ENCODE results near the gene NFATC2. TPM values are rescaled to one million over a fixed set of nuclear protein-coding genes. Genes with fewer than 3 reads are reported as not detected.
"Not testable (repeated sequence)": the region's sequence is repeated elsewhere in the genome, so short reads cannot be mapped to it uniquely, and the experiment has no call there.

NFATC2 gene
- total RNA-seq, 1 donor from 2014 or later, result 4.8 TPM

DNA sequence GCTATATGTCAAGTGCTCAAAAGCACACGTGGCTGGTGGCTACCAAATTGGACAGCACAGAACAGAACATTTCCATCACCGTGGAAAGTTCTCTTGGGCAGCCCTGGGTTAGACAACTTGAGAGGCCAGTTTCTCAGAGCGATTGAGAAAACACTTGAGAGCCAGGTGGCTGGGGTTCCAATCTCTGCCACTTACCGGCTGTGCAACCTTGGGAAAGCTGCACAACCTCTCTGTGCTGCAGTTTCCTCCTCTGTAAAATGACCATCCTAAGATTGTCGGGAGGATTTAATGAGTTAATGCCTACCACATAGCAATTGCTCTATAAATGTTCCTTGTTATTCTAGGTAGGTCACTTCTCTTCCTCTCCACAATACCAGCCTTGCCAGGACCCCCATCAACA, 25.1 kb upstream of the NFATC2 start:
- DNase-seq, result no peak

DNA sequence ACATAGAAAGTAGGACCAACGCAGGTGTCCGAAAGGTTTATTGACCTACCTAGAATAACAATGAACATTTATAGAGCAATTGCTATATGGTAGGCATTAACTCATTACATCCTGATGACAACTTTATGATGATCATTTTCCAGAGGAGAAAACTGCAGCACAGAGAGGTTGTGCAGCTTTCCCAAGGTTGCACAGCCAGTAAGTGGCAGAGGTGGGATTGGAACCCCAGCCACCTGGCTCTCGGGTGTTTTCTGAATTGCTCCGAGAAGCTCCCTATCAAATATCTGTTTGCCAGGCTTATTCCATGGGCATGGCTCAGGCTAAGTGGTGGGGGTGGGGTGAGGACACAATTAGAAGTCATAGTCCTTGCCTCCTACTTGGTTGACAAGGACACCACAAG, 24.1 kb upstream of the NFATC2 start:
- no peak for DNase-seq

DNA sequence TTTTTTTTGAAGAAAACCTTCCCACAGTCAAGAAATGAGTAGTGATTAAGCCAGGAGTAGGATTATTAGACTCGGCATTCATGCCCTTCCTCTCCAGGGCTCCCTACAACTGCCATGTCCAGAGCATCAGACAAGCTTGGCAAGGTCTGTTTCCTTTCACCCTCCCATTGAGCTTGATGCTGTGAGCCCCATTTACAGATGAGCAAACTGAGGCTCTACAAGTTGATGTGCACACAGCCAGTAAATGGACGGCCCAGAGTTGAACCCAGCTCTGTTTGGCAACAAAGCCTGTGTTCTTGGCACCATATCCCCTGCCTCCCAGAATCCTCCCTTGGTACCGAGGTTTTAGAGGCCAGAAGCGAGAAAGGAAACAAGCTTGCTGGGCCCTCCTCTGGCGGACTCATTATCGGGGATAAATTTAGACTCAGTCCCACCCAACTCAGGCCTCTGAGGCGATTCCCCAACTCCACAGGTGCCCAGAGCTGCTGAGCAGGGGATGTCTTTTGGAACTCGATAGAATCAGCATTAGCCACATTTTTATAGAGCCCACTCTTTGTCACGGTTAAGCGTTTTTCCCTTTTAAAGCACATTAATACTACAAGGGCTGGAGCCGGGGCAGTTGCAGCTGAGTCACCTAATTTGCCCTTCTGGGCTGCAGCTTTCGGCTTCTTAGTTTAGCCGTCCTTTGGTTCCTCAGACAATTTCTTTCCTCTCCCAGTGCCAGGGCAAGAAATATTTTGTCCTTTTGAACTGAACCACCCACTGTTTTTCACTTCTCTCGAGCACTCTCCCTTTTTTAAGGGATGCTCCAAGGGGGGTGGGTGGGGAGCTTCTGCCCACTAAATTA, 23.0 kb upstream of the NFATC2 start:
- DNase-seq, result no peak

DNA sequence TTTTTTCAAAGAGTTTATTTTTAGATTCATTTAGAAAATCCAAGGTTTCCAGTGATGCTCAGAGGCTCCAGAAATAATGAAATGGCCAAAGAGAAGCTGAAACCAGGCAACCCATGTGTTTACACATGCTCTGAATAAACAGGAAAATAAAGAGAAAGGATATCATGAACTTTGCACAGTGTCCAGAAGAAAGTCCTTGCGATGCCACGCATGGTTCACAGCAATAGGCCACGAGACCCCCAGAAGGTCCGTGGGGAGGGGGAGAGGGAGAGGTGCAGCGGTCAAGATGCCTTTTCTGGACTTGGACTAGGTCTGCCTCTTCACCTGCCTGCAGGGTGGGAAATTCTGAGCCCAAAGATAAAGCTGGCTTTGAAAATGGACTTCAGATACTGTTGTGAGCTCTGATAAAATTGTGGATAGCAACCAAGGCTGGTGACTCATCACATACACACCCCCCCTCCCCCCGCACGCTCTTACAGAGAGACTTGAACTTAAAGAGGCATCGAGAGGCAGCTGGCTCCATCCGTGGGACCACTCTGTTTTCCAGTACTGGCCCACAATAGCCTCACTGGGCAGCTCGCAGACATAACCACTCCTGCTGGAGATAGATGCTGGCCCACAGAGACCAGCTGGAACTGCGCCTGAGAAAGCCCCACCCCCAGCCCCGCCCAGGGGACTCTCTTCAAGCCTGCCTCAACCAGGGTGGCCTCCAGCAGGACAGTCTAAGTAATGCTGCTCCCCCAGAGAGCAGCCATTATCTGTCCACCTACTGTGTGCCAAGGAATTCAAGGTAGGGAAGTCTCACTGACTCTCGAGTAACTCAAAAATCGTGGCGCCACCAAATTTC, 21.2 kb upstream of the NFATC2 start:
- DNase-seq, result peak; percentile 91

DNA sequence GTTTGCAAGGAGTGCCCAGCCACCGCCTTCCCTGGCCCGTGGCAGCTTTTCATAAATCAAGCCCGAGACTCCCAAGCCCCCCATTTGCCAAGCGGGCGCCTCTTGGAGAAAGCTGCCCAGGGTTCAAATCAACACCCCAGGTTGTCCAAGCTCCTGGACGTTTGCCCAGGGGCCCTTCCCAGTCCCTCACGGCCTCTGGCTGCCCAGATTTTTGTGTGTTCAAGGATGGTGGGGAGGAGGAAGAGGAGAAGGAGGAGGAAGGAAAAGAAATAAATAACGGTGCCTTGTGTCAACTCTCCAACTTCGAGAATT, 20.6 kb upstream of the NFATC2 start:
- DNase-seq, result no peak

DNA sequence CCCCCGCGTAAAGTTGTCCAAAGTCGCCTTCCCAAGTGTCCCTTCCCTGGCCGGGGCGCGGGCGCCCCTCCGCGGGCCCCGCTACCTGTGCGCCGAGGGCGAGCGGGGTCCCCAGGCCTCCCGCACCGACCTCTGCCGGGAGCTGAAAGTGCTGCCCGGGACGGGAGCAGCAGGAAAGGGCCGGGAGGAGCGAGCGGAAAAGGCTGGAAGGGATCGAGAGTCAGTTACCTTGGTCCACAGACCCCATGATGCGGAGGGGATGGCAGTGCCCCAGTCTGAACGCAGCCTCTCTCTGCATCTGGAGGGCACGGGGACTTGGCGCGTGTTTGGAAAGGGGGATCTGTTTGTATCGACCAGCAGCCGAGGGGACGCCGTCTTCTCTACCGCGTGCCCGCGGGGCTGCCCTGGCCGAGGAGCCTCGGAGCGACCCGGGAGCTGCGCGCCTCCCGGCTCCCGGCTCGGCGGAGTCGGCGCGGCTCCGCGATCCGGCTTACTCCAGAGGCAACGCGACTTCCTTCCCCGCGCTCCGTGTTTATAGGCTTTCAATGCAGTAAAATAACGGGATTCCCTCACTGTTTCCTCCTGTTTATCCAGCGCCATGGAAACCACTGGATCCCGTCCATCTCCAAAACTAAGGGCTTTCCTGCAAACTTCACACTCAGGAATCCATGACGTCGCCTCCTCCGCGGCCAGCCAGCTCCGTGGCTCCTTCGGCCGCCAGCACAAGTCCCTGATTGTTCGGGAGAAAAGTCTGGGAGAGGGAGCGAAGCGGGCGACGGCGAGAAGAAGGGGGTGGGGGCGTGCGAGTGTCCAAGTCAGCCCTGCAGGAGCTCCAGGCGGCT, 20.0 kb upstream of the NFATC2 start:
- peak; percentile 98 for DNase-seq

DNA sequence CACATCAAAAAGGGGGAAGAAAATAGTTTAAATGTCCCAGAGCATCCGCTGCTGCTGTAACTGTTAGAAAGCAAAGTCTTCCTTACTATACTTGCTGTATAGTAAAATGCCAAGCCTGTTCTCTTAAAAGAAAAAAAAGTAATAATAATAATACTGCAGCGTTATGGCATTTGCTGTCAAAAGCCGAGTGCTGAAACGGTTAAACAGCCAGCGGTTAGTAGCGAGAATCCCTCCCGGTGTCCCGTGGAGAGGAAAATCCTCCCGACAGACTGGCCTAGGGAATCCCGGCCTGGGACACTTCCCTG, 19.5 kb upstream of the NFATC2 start:
- DNase-seq, result no peak

DNA sequence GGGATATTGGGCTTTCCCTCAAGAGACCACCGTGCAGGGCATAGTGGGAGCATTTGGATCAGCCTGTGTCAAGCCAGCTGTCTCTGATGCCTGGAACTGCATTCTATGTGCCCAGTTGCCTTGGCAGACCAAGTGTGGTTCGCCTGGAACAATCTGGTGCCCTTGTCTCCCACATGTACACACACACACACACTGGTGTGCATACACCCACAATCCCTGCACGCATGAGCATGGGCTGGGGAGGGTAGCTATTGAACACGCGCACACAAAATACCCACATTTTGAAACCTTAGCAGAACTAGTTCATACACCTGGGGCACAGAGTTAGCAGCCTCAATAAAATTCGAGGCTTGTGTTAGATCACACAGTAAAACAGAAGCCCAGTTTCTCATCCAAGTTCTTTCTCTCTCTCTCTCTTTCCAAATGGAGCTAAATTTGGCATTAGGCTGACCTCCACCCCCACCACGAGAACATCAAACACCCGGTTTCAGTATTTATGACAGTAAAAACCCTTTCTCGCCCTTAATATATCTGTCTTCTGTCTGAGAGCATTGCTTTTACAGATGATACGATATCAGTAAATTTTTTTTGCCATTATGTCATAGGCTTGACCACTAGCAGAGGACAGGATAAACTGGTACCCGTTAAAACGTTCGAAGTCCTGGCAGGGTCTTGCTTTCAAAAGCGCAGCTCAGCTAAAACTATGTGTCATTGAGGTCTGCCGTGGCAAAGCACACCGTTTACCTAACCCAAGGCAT, 18.2 kb upstream of the NFATC2 start:
- peak; percentile 19 for DNase-seq

DNA sequence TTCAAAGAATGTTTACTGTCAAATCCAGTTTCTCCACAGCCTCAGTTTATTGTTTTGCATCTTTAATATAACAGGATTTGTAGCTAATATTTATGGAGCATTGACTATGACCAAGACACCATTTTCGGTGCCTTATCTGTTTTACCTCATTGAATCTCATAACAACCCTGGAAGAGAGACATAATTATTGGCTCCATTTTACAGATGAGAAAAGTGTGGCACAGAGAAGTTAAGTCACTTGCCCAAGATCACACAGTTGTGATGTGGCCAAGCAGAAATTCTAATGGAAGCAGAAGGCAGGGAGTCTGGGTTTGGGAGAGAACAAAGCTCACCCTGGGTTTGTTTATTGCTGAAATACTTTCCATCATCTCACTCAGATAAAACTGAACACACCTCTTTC, 17.5 kb upstream of the NFATC2 start:
- no peak for DNase-seq

DNA sequence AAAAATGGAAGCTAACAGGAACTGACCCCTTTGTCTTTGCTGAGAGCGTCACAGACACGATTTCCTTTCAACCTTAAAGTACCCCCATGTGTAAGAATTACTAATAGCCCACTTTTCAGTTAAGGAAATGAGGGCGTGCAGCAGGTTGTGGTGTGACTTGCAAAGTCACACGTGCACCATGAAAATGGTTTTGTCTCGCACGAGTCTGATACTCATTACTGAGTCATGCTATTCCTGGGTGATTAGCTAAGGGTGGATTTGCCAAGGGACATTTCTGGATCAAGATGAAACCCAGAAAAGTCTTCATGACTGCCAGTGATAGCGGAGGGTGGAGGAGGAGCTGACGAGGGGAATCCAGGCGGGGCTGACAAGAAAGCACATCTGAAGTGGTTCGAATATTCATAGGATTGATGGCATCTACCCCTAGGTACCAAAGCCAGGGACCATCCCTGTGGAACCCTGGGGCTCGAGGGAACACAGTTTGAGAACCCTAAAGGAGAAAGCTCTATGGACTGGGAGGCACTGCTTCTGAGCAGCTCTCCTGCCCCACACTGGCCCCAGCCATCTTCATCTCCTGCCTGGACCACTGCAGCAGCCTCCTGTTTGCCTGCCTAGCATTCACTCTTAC, 12.1 kb upstream of the NFATC2 start:
- peak; percentile 88 for DNase-seq

DNA sequence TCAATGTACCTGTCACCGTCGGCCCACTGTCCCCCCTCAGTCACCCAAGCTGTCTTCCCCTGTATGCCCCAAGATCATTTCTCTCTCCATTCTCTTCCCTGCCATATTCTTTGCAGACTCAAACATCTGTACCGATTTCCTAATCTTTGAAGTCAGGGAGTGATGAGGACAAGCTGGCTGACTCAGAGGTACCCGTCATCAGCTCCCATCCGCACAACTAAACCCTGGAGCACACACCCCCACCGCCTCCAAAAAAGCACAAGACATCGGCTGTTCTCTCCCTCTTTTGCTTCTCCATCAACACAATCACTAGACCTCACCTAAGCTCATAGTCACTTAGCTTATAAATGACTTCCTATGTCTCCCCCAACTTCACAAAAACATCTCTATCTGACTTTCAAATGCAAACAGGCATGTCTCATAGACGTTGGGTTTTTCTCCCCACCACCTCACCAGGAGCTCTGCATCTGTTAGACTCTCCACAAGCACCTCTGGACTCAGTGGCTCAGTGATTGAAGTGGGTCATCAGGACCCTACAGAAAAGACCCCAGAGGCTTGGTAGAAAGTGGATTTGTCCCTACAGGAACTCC, 11.5 kb upstream of the NFATC2 start:
- peak; percentile 39 for DNase-seq

DNA sequence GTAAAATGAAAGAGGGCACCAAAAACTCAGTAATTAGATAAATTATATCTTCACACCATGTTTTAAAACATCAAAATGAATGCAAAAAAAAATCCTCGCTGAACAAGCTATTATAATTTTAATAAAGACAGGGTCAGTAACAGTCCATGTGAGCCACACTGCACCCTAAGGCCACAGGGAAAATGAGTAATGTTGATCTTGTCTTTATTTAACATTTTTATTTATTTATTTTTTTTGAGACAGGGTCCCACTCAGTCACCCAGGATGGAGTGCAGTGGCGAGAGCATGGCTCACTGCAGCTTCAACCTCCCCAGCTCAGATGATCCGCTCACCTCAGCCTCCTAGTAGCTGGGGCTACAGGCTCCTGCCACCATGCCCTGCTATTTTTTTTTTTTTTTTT, 8.7 kb upstream of the NFATC2 start:
- DNase-seq, result no peak

DNA sequence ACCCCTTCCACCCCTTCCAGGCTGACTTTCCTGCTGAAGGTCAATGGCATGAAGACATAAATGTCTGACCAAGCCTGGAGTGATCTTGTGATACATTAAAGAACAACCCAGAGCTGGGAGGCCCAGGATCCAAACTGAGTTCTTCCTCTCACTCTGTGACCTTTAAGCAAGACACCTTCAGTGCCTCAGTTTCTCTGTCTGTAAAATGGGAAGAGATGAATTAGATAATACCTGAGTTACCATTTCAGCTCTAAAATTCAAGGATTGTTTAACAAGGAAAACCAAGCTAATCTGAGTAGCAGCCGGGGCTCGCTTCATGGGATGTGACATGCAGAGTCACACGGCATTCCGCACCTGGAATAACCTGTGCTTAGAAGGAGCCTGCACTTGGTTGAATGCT, 7.0 kb upstream of the NFATC2 start:
- no peak for DNase-seq

DNA sequence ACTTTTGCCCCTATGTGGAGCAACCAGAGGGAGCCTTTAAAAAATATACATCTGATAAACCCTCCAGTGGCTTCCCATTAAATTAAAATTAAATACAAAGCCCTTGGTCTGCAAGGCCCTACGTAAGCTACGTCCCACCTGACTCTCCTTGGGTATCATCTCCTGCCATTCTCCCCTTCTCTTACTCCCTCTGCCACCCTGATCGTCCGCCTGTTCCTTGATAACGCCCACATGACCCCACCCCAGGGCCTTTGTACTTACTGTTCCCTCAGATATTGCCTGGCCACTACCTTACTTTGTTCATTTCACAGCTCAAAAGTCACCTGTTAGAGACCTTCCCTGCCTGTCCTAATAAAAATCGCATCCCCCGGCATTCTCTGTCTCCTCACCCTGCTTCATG, 5.4 kb upstream of the NFATC2 start:
- no peak for DNase-seq

DNA sequence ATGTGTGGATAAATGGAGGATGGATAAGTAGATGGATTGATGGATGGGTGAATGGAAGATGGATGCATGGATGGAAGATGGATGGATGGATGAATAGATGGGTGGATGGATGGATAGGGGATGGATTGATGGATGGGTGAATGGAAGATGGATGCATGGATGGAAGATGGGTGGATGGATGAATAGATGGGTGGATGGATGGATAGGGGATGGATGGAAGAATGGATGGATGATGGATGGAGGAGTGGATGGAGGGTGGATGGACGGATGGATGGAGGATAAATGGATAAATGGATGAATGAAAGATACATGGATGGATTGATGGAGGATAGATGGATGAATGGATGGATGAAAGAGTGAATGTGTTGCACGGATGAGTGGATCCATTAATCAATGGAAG, 3.0 kb upstream of the NFATC2 start:
- no peak for DNase-seq

DNA sequence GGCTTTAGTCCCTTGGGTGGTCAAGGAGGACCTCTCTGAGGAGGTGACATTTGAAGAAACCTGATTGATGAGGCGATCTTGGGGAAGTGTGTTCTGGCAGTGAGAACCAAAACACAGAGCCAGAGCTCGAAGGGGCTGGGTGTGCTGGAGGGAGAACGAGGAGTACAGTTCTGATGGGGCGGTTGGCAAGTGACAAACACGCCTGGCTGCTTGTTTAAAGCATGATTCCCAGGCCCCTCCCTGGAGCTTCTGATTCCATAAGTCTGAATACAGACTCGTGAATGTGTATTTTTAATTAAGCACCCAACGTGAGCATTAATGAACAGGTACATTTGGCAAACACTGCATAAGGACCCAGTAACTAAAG, 886 bp upstream of the NFATC2 start:
- DNase-seq, result no peak

DNA sequence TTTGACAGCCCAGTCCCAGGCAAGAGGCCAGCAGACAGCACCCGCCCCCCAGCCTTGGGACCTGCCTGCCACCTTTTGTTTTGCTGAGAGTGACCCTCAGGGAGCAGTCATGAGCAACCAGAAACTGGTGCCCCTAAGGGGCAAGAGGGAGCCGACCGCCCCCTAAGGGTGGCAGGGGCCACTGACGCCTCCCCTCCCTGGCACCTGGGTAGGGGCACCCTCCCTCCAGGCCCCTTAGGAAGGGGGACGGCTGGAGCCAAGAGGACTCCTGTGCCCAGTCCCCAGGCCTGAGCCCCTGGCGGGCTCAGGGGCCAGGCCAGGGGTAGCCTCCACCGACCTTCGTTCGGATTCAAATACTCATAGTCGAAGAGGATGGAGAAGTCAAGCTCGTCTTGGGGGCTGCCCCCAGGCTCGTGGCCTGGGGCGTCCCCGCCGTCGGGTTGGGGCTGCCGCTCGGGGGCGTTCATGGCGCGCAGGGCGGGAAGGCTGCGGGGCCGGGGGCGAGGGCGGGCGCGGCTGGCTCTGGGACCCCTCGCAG, 417 bp downstream of the NFATC2 start:
- DNase-seq, result peak; percentile 57

DNA sequence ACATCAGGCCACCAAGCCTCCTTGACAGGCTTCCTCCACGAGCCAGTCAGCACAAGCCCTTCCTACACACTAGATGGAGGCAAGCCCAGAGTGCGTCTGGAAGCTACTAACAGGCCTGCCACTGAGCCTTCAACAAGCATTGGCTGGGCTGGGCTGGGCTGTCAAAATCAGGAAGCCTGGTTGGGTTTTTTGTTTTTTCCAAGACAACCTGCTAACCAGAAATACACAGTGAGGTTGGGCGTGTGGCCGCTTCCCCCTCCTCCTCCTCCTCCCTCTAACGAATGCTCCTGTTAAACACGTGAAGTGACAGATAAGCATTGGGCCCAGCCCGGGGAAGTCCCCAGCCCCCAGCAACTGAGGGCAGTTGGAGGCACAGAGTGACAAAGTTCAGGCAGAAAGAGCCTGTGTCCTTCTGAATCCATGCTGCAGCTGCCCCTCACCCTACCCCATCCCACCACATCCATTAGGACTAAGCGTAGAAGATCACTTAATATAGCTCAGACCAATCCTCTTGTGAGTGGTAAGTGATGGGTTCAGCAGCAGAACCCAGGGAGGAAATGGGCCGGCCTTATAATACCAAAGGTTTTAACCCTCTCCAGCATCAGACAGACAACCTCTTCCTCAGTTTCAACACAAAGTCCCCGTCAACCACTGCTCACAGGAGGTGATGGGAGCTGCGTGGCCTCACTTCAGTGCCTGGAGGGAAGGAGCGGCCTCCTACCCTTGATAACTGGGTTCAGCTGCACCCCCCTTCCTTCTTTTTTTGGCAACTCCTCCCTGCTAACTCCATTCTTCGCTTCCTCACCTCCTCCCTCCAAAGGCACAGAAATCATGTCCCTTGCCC, 1.1 kb downstream of the NFATC2 start:
- DNase-seq, result peak; percentile 90

DNA sequence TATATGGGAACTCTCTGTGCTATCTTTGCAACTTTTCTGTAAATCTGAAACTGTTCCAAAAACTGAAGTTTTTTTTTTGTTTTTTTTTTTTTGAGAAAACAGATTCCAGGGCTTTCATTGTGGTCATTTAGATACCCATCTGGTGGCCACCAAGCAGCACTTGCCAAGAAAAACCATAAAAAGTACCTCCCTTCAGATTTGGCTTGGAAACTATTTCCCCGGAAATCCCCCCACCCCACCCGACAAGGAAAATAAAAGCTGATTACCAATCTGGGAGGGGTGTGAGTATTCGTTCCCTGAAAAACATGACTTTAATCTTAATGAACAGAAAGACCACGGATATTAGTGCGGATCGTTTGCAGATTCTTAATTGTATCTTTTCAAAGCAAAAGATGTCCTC, 1.9 kb downstream of the NFATC2 start:
- no peak for DNase-seq

DNA sequence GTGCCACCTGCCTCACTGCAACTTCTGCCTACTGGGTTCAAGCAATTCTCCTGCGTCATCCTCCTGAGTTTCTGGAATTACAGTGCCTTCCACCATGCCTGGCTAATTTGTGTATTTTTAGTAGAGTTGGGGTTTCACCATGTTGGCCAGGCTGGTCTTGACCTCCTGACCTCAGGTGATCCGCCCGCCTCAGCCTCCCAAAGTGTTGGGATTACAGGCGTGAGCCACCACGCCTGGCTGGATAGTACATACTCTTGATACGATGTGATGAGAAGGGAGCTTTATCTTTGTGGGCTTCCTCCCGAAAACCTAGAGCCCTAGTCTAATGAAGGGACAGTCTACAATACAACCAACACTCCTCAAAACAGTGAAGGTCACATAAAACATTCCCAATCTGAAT, 2.4 kb downstream of the NFATC2 start:
- DNase-seq, result not testable (repeated sequence)

Measured in dermis blood vessel endothelial cell (primary cell).